Cardiac fibroblast (primary cell): ENCODE measurements around the gene DGKG.

Source experiments
- DNase-seq, 2 donors: peaks; one replicate each; pipeline versions ENCODE4 v3.0.0 to v3.0.0-alpha.2; 2010; ENCODE audit warnings: low read depth in 2 of 2
- H3K4me3 ChIP-seq, 2 donors: replicated peaks in 1 of 2; 1 replicate in 1 of 2; 2 replicates in 1 of 2; pipeline ENCODE4 v1.5.1; 2011; ENCODE audit warnings: low read depth in 2 of 2, low read length in 2 of 2, mild to moderate bottlenecking in 2 of 2, moderate library complexity in 1 of 2
- TF ChIP-seq, protein P1 (sequence below): IDR thresholded peaks from one replicate; pipeline ENCODE4 v1.5.1; 2011; ENCODE audit warnings: low read depth, mild to moderate bottlenecking, low read length, inconsistent platforms

DGKG gene

DNA sequence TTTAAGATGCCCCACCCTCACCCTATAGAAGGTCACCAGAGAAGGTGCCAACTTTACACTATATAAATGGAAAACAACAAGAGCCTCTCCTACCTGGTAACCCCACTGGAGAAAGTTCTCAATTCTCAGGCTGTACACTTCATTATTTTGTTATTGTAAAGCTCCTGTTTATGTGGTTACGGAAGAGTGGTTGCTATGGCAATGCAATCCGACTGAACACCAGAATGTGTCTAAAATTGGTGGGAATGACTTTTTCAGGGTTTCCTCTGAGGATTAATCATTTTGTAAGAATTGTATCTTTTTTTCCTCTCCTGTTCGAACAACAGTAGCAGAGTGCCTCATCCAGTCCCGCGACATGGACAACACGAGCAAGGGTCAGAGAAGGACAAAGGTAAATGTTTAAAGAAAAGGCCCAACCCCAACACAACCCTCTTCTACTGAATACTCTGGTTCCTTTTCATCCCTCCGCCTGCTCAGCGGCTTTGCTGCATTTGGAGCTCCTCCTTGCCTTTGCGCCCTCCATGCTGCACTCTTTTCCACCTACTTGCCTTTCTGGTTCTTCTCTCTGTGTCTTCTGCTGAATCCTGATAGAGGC is 45.3 kb downstream of the DGKG start:
- DNase-seq, result peak in 1 of 2 donors; percentile 11
- TF ChIP-seq, protein P1, sequence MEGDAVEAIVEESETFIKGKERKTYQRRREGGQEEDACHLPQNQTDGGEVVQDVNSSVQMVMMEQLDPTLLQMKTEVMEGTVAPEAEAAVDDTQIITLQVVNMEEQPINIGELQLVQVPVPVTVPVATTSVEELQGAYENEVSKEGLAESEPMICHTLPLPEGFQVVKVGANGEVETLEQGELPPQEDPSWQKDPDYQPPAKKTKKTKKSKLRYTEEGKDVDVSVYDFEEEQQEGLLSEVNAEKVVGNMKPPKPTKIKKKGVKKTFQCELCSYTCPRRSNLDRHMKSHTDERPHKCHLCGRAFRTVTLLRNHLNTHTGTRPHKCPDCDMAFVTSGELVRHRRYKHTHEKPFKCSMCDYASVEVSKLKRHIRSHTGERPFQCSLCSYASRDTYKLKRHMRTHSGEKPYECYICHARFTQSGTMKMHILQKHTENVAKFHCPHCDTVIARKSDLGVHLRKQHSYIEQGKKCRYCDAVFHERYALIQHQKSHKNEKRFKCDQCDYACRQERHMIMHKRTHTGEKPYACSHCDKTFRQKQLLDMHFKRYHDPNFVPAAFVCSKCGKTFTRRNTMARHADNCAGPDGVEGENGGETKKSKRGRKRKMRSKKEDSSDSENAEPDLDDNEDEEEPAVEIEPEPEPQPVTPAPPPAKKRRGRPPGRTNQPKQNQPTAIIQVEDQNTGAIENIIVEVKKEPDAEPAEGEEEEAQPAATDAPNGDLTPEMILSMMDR, result no peak
- H3K4me3 ChIP-seq, result no peak overlapping the region

DNA sequence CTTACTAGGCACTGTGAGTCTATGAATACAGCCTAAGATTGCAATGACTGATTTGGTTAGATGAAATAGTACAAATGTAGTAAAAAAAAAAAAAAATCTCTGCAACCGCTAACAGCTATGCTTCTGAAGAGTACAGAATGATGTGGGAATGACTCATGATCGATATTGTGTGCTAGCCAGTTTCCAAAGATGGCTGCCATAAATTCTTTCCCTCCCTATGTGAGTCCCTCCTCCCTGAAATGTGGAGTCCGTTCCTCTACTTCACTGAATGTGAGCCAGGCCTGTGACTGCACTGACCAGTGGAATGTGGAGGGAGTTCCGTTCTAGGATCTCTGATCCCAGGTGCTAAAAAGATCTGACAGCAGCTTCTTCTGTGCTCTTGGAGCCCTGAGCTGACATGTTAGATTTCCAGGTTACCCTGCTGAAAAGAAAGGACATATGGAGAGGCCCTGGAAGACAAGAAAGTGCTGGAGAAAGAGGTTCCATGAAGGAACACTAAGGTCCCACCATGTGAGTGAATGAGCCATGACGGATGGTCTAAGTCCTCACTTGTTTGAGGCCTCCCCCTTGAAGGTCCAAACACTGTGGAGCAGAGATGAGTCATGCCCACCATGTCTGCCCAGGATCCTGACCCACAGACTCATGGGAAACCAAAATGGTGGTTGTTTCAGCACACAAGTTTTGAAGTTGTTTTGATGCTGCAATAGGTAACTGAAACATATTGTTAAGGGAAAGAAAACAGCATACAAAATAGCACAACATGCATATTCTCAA is 46.3 kb downstream of the DGKG start:
- TF ChIP-seq, protein P1, result no peak
- H3K4me3 ChIP-seq, result no peak overlapping the region
- DNase-seq, result peak in 1 of 2 donors; percentile 48

DNA sequence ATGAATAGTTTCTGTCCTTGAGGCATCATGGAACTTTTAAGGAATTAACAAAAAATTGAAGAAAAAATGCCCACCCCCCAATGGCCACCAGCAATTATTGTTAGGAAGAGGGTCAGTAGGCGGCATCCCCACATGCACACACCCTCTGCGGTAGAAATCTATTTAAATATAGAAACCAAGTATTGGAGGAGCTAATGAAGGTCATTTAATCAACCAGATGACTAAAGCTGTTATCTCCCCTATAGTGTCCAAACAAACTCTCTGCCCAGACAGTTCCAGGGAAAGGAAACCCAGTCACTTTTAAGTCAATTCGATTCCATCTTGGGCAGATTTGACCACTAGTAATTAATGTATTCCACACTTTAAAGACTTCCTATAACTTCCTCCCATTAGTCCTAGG is 47.1 kb downstream of the DGKG start:
- TF ChIP-seq, protein P1, result no peak
- DNase-seq, result no peak
- H3K4me3 ChIP-seq, result no peak overlapping the region

DNA sequence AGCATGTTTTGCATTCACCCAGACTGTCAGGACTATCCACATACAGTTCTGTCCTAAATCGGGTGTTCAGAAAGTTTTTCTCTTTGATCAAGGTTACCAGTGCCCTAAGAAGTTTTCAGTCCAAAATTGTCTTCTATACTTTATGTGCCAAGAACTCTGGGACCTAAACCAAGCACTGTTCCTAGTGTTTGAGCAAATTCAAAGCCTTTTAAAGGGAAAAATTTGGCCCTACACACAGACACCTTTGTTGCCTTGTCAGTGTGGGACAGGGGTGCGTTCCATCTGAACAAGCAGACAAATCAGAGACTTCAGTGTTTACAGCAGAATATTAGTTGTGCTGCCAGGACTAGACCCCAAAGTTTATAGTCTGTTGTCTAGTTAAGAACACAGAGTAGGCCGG is 50.6 kb downstream of the DGKG start:
- no peak for DNase-seq
- no peak overlapping the region for H3K4me3 ChIP-seq
- TF ChIP-seq, protein P1, result no peak

DNA sequence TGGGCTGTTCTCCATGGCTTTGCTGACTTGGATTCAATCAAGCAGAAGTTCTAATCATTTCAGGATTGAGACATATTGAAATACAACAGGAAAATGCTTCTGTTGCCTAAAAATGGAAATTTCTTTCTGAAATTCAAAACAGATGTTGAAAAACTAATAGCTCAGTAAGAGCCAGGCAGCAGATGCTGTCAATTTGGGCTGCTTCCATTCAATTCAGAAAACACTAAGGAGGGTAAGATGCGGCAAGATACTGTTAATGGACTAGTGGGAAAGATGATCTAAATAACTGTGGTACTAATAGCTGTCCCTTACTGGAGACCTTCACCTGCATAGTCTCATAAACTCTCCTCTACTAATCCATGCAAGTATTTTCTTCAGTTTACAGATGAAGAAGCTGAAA is 53.5 kb downstream of the DGKG start:
- DNase-seq, result no peak
- TF ChIP-seq, protein P1, result no peak

DNA sequence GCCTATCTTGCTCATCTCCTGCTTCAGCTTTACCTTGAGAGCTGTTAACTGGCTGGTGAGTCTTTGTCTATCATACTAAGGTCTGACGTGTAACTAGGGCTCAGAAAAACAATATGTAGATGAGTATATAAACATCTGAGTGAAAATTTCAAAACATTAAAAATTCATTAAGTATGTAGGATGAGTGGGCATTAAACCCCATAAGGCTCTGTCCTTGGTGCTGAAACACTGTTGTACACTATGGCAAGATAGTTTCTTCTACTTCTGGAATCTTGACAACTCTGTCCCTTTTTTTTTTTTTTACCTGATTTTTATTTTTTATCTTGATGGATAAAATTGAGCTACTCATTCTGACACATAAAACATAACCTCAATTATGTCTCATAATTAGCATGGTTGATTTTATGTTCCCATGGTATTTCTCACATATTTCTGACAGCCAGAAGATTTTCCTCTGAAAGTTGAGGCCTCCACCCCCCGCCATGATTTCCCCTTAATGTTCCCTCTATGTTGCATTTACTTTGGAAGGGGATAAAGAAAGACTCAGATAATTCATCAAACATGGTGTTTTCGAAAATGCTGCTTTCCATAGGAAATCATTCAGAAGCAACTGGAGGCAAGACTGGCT is 54.3 kb downstream of the DGKG start:
- no peak overlapping the region for H3K4me3 ChIP-seq
- TF ChIP-seq, protein P1, result no peak
- DNase-seq, result peak; percentile 60 to 64

More for the DNA sequence above, 53.5 kb downstream of the DGKG start:
- H3K4me3 ChIP-seq, result no peak overlapping the region
